ENCODE measurements around the gene PLG.
"Not testable (repeated sequence)": the region's sequence is repeated elsewhere in the genome, so short reads cannot be mapped to it uniquely, and the experiment has no call there.

Gene PLG

GRCh38 chr6:160701918-160702680 is at the start of gene PLG:
Gene PLG, plus strand, starts transcription at chr6:160702244. Its CDS starts 61 bp downstream, at chr6:160702305.
- not testable (repeated sequence) for DNase-seq

DNA sequence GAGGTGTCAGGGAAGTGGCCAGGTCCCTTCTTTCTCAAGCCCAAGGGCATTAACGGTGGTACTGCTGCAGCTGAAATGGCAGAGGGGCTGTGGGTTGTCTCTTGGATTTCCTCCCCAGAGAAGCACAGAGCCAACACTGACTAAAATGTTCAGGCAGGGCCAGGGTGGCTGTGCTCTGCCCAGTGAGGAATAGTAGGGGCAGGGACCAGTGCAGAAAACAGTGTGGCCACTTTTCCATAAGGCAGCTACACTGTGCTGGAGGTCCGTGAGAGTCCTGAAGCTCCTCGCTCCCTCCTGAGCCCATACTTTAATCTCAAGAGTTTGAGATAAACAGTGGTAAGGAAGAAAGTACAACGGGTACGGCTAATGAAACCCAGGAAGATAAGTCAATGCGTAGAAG is 42.5 kb upstream of the PLG start:
- DNase-seq = no peak

DNA sequence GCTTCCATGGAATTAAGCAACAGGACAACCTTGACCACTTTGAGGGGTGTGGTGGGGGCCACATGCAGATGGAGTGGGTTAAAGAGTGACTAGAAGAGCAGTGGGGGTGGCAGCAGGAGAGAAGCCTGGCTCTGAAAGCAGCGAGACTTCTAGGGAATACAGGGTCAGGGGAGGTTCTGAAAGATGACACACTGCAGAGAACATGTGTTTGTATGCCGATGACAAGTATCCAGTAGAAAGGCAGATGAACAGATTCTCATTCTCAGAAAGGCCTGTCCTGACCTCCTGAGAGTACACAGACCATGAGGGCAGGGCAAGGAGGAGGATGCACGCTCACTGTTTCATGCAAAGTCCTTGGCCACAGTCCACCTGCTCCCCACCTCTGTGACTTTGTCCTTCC is 40.8 kb upstream of the PLG start:
- no peak for DNase-seq

- no peak for DNase-seq
Observed at GRCh38 chr6:160662429-160662828, 39.6 kb upstream of the PLG start.

DNA sequence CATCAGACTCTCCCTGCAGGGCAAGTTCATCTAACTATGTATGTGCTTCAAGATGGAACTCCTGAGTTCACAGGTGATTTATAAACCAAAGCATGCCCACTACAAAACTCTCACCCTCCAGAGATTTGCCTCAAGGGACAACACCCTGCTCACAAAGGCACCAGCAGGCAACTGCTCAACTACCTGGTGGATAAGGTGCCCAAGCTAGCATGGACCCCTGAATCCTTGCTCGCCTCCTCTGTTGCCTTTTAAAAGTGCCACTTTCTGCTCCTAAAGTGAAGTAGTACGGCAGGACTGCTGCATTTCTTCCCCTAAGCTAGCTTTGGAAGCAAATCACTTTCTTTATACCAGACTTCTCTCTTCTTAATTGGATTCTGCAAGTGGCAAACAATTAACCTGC is 39.2 kb upstream of the PLG start:
- DNase-seq = no peak

- DNase-seq = not testable (repeated sequence)
Observed at GRCh38 chr6:160664198-160664597, 37.8 kb upstream of the PLG start, which contains the start of gene LPA. Gene LPA, minus strand, starts transcription at chr6:160664275. Its CDS starts 61 bp downstream, at chr6:160664214.

DNA sequence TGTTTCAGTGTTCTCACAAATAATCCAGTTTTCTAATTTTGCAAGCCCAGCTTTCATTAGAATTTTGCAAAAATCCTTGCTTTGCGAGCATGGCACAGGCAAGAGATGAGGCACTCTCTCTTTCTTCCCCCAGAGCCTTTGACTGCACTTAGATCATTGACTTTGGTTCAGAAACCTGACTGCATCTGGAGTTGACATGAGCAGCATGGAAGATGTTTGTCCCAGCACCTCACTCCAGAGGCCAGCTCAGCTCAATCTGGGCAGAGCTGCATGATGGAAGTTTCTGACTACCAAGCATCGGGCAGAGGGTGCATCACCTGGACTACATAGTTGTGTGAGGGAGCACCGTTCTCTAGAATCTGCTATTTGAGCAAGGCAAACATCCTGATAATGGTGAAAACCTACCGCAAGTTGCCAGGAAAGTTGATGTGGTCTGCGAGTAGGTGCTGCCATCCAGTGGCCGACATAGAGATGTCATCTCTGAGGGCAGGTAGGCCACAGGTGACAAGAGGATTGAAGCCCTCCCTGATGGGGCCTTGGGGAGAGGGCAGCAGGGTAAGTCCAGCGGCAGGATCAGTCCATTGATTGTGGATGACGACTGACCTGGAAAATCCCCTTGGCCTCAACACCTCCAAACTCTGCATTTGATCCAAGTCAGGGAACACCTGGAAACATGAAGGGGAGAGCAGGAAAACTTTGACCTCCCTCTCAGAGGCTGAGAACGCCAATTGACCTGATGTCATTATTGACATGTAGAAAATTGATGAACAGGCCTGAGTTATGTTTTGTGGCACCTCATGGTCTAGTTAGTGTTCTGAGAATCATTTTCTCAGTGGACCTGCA is 34.2 kb upstream of the PLG start:
- DNase-seq = peak; percentile 44

DNA sequence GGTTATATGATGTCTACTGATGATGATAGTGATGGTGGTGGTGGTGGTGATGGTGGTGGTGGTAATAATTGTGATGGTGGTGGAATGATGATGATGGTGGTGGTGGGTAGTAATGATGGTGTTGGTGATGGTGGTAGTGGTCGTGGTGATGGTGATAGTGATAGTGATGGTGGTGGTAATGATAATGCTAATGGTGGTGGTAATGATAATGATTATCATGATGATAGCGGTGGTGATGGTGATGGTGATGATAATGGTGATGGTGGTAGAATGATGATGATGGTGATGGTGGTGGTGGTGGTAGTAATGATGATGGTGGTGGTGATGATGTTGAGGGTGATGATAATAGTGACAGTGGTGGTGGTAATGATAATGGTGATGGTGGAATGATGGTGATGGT is 33.5 kb upstream of the PLG start:
- DNase-seq = no peak

GRCh38 chr6:160676418-160676817 is 25.6 kb upstream of the PLG start:
- not testable (repeated sequence) for DNase-seq

DNA sequence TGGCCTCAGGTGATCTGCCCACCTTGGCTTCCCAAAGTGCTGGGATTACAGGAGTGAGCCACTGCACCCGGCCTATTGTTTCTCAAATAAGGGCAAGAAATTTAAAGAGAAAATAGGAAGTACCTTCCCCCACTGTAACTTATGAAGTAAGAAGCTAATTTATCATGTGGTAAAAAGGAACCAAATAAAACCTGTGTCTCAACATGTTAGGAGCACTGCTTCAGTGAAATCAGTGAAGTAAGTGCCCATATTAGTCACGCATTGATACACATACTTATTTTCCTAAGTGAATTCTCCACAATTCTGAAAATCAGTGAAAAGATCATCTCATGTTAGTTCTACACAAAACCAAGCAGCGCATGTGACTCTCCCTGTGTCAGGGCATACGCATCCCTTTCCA is 23.8 kb upstream of the PLG start:
- DNase-seq = no peak

DNA sequence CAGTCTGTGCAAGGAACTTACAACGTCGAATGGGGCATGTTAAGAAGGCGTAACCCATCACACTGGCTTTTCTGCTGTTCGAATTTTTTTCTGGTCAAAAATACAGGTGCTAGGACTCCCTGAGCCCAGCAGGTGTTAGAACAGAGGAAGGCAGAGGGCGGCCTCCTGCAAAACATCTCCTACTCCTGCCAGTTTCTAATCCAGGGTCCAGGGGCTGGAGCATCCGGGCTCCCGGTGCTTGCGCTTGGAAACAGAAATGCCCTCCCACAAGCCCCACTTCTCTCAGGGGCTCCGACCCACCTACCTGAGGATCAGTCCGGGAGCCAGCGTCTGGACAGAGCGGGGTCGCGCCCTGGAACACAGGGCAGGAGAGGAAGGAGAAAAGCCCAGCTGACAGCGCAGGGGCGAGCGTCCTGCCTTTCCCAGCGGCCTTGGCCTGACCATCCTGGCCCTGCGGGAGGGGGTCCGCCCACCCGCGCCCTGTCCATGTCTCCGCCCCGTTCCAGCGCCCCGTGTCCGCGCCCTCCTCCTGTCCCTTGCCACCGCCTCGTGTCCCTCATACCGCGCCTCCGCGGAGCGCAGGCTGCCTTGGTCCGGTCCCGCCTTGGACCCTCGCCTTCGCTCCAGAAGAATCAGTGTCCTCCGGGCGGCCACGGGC is 23.2 kb upstream of the PLG start:
- DNase-seq = no peak

DNA sequence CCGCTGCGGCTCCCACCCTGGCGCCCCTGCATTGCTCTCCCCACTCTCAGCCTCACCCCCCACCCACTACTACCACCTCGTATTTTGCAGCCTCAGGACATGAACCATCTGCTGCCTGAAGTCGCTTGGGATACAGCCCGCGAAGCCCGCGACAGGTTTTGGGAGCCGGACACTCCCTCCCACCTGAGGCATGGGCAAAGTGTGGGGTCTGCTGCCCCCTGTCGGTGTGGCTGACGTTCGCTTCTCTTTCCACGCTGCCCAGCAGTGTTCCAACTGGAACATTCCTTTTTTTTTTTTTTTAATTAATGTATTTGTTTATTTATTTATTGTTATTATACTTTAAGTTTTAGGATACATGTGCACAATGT is 22.7 kb upstream of the PLG start:
- no peak for DNase-seq

- DNase-seq = not testable (repeated sequence)
Observed at GRCh38 chr6:160685101-160685761, 16.8 kb upstream of the PLG start.

DNA sequence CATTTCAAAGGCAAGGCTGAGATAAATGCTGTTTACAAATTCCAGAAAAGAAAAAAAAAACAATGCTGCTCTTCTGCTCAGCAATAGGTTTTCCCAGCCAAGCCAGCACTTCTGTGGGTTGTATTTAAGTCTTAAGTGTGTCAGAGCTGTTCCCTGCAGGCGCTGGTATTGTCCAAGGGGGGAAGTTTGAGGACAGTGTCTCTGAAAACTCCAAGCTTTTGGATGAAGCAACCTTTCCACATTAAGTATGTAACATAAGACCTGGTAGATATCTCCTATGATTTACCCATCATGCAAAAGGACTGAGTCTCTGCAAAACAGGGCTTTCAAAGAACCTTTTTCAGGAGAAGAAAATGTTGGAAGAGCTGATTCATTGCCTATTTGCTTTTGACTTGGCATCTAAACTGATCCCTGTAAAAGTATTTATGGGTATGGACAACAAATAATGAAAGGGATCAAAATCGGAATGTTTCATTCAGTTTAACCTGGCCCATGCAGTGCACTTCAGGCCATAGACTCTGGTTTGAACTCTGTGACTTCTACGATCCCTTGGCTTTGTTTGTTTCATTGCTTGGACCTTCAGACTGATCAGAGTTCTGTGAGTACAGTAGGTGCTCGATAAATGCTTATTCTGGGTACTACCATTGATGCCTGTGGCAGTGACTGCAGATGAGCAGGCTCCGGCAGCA is 16.1 kb upstream of the PLG start:
- no peak for DNase-seq

DNA sequence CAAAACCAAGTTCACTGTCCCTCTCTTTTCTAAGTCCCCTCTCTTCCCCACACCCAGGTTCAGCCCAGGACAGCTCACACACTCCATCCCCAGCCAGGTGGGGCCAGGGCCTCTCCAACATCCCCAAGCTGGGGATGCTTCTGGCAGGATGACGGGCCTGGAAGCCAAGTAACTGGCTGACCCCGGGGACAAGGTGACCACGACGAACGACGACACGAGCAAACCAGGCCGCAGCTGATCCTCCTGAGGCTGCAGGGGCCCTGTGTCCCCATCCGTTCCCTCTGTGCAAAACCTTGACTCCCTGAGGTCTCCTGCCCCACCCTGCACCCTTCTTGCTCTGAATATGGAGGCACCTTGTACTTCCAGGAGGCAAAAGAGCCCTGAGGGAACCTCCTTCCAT is 11.6 kb upstream of the PLG start:
- DNase-seq = no peak

DNA sequence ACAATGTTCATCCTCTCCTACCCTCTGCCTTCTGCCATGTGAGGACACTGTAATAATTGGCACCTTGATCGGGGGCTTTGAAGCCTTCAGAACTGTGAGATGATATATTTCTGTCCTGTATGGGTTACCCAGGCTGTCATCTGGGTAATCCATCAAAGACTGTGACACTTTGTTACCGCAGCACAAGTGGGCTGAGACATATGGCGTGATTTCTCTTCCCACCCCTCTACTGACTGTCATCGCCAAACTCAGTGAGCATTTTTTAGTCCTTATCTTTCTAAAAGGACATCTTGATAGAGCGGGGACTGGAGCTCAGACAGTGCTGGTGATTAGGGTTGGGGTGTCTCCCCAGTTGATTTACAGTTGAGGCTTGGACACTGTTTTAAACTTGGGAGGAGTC is 10.4 kb upstream of the PLG start:
- no peak for DNase-seq

DNA sequence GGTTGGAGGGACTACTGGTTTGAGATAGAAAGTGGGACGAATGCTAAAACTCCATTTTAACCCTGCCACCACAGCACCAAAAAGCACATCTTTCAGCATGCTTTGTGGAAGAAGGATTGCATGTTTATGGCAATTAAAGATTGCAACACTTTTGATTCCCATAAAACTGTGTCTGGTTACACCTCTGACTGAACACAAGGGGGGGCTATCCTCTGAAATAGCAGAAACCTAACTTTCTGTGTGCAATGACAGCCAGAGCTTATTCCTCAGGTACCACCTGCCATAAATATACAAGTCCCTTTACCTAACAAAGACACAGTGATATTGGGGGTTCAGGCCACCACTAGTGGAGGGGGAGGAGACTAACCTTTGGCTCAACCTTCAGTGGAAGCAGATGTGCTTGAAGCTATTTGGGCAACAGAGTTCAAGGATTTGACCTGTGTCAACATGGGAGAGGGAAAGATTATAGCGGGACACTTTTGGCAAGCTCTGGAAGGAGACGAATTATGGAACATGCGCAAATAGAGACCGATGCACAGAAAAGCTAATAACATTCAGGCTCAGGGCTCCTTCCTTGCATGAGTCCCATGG is 9.6 kb upstream of the PLG start:
- DNase-seq = no peak

DNA sequence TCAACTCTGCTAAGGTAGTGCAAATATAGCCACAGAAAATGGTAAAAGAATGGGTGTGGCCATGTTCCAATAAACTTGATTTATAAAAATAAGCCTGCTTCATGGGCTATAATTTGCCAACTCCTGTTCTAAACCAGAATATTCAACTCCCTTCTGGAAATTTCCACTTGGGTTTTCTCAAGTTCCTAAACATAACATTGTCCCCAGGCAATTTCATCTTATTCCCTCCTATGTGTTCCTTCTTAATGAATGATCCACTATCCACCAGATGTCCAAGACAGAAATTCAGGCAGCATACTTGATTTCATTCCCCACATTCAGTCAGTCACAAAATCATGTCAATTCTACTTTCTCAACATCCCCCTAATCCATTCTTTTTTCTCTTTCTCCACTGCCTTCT is 7.0 kb upstream of the PLG start:
- not testable (repeated sequence) for DNase-seq

DNA sequence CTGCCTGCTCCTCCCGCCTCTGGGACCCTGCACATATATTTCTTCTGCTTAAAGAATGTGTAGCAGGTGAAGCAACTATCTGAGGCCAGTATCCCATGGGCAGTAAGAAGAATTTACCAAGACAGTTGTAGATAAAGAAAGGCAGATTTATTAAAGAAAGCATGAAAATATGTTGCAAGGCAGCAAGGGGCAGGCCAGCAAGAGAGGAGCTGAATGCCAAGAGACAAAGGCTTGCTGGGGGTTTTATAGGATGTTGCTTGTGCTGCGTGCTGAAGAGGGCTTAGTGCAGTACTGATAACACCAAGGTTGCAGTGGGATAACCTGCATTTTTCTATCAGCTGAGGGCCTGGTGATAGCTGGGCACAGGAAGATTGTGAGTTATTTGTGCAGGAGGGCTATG is 6.4 kb upstream of the PLG start:
- not testable (repeated sequence) for DNase-seq

- not testable (repeated sequence) for DNase-seq
Observed at GRCh38 chr6:160696884-160697283, 5.2 kb upstream of the PLG start.

DNA sequence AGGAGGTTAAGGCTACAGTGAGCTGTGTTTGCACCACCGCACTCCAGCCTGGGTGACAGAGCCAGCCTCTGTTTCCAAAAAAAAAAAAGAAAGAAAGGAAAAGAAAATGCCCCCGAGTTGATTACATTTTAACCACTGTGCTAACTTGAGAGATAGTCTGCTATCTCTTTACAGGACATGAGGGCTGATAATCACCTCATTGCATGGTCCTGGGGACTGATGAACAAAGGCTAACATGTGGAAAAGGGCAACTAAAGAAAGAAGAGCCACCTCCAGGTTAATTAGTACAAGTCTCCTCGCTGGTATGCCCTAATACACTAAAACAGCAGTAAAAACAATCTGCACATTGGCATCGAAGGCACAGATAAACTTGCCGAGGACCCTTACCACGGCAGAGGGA is 4.2 kb upstream of the PLG start:
- no peak for DNase-seq

DNA sequence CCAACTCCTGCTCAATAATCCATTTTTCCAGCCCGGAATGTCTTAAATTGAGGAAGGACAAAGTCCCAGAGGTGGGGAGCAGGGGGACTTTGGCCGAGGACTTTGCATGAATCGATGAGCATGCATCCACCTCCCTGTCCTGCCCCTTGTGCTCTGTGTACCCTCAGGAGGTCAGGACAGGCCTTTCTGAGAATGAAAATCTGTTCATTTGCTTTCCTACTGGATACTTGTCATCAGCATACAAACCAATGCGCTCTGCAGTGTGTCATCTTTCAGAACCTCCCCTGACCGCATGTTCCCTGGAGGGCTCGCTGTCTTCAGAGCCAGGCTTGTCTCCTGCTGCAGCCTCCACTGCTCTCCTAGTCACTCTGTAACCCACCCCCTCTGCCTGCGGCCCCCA is 2.6 kb downstream of the PLG start:
- not testable (repeated sequence) for DNase-seq

Measured in CD4-positive, alpha-beta T cell treated with Interleukin-12 subunit alpha and Interleukin-12 subunit beta, for 1 hour (primary cell).